A673 (cell line): ENCODE measurements around the gene RAPGEF2. TPM values are rescaled to one million over a fixed set of nuclear protein-coding genes. Genes with fewer than 3 reads are reported as not detected.

ENCODE experiments used
- BruUV-seq: library from RNA; stranded (reverse); fragments of 400-500 nt; replicated peaks from 2 replicates; lab custom pipeline; 2021; lab: Mats Ljungman, UMichigan
- CTCF ChIA-PET: fragments of 300-600 bp; sonication (Branson Sonifier 250); formaldehyde crosslinking; loops from one replicate; lab custom pipeline; 2022; ENCODE audit warnings: antibody characterized with exemption; lab: Charles Lee
- POLR2A ChIA-PET: fragments of 300-600 bp; sonication (Branson Sonifier 250); formaldehyde crosslinking; loops from one replicate; lab custom pipeline; 2022; ENCODE audit warnings: antibody characterized with exemption; ENCODE audit not compliant: low non-redundant PET; lab: Charles Lee
- DNase-seq: peaks from one replicate; pipeline ENCODE4 v3.0.0-alpha.2; 2015; ENCODE audit warnings: low spot score
- H3K27ac ChIP-seq: fragments of 200-600 bp; sonication (generic); 2 replicates; pipeline ENCODE4 v1.5.1; 2016; ENCODE audit warnings: mixed run types, low read depth, mild to moderate bottlenecking, mixed read lengths, antibody characterized with exemption, low read length; ENCODE audit not compliant: poor library complexity, severe bottlenecking
- H3K27me3 ChIP-seq: fragments of 200-600 bp; sonication (generic); replicated peaks from 2 replicates; pipeline ENCODE4 v1.6.1; 2017; ENCODE audit warnings: mixed run types, low read depth, mild to moderate bottlenecking, mixed read lengths, antibody characterized with exemption, low read length; ENCODE audit not compliant: insufficient read depth, poor library complexity
- H3K36me3 ChIP-seq: fragments of 200-600 bp; sonication (generic); 2 replicates; pipeline ENCODE4 v1.6.1; 2016; ENCODE audit warnings: mixed run types, mild to moderate bottlenecking, mixed read lengths, antibody characterized with exemption, low read length; ENCODE audit not compliant: insufficient read depth, poor library complexity, severe bottlenecking
- H3K4me1 ChIP-seq: fragments of 200-600 bp; sonication (generic); 2 replicates; pipeline ENCODE4 v1.6.1; 2017; ENCODE audit warnings: mixed run types, mild to moderate bottlenecking, mixed read lengths, antibody characterized with exemption, low read length; ENCODE audit not compliant: insufficient read depth, poor library complexity, severe bottlenecking
- H3K4me3 ChIP-seq: fragments of 200-600 bp; sonication (generic); 2 replicates; pipeline ENCODE4 v1.5.1; 2016; ENCODE audit warnings: low read depth, mixed run types, mild to moderate bottlenecking, mixed read lengths, low read length; ENCODE audit not compliant: poor library complexity, severe bottlenecking
- H3K9me3 ChIP-seq: fragments of 200-600 bp; sonication (generic); 2 replicates; pipeline ENCODE4 v1.6.1; 2016; ENCODE audit warnings: mixed run types, low read depth, mild to moderate bottlenecking, mixed read lengths, antibody characterized with exemption, low read length; ENCODE audit not compliant: poor library complexity, severe bottlenecking
- CTCF ChIP-seq: fragments of 300-800, 200-600 bp; sonication (generic); conservative IDR thresholded peaks from 2 replicates; pipeline ENCODE4 v1.5.1; 2017; ENCODE audit warnings: low read depth, mild to moderate bottlenecking, antibody characterized with exemption, low read length, moderate library complexity, mixed read lengths
- EZH2 ChIP-seq: fragments of 200-600 bp; sonication (generic); IDR thresholded peaks from 2 replicates; pipeline ENCODE4 v1.6.1; 2017; ENCODE audit warnings: borderline replicate concordance, low read depth, mild to moderate bottlenecking, mixed read lengths, antibody characterized with exemption, low read length; ENCODE audit not compliant: poor library complexity, severe bottlenecking
- intact Hi-C: fragments of 100-400 bp; cut with micrococcal nuclease; formaldehyde crosslinking; loops from one replicate; pipeline ENCODE4 v1.10.0; 2022; ENCODE audit not compliant: unreplicated experiment
- total RNA-seq: library from RNA; stranded (reverse); gene quantifications from 2 replicates; pipeline ENCODE4 v1.2.3, GENCODE V29; 2021

RAPGEF2 gene
- total RNA-seq, 1 experiment from 2014 or later, result 31.9 TPM

- no peaks in the 10 kb centered on the region for H3K9me3 ChIP-seq
- no peak overlapping the region for H3K4me3 ChIP-seq
- ChIA-PET POLR2A (interaction anchor here (0.6 kb wide), 2 partner anchors 92 to 428 kb away, joined by 4 to 5 read pairs; no protein-coding TSS in a partner anchor), CTCF (interaction anchor here (1.1 kb wide), 1 partner anchor 10 kb away, joined by 3 read pairs; no protein-coding TSS in a partner anchor)
- no TSS peak for BruUV-seq
- intact Hi-C loops, result loop anchor here (10.0 kb wide), 1 partner anchor 151 kb away; no protein-coding TSS in a partner anchor
- H3K36me3 ChIP-seq, result no peaks in the 10 kb centered on the region
- no peak for DNase-seq
- no peak for TF ChIP-seq EZH2
- TF ChIP-seq CTCF, result no peak
- no peaks in the 10 kb centered on the region for H3K27me3 ChIP-seq
- H3K4me1 ChIP-seq, result peaks cover 29% of the 10 kb centered on the region
- no peak overlapping the region for H3K27ac ChIP-seq
Measured at GRCh38 chr4:159293811-159294515, 191.1 kb downstream of the RAPGEF2 start.

DNA sequence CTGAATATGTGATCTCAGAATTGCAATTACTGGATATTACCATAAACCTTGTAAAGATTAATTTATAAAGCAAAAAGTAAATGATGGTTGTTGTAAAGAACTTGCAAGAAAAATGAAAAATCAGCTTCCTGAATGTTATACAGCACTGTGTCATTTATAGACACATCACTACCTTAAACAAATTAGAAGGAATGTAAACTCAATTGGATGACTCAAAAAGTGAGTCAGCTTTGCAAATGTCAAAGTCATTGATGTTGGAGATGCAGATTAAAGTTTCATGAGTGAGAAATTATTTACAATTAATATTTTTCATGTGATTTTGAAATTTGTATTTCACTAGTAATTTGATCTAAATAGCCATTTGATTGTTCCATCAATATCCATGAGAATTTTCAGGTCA, 193.2 kb downstream of the RAPGEF2 start:
- Histone ChIP-seq H3K4me3 (no peak overlapping the region), H3K9me3 (no peaks in the 10 kb centered on the region), H3K4me1 (peaks cover 23% of the 10 kb centered on the region), H3K27ac (no peak overlapping the region), H3K27me3 (no peaks in the 10 kb centered on the region), H3K36me3 (no peaks in the 10 kb centered on the region)
- CTCF ChIA-PET, result no interaction called here
- no peak for DNase-seq
- intact Hi-C loops, result loop anchor here (10.0 kb wide), 1 partner anchor 149 kb away; no protein-coding TSS in a partner anchor
- POLR2A ChIA-PET, result no interaction called here
- TF ChIP-seq CTCF, result no peak
- TF ChIP-seq EZH2, result no peak
- BruUV-seq, result no TSS peak

GRCh38 chr4:159297091-159297490, 194.2 kb downstream of the RAPGEF2 start:
- intact Hi-C loops, result loop anchor here (10.0 kb wide), 1 partner anchor 148 kb away; no protein-coding TSS in a partner anchor
- DNase-seq, result no peak
- Histone ChIP-seq H3K4me3 (no peak overlapping the region), H3K27me3 (no peaks in the 10 kb centered on the region), H3K9me3 (no peaks in the 10 kb centered on the region), H3K27ac (no peak overlapping the region), H3K4me1 (peaks cover 23% of the 10 kb centered on the region), H3K36me3 (no peaks in the 10 kb centered on the region)
- POLR2A ChIA-PET, result interaction anchor here (0.6 kb wide), 1 partner anchor 246 kb away, joined by 3 read pairs; no protein-coding TSS in a partner anchor
- TF ChIP-seq CTCF, result peak; percentile 44
- no peak for TF ChIP-seq EZH2
- no TSS peak for BruUV-seq
- CTCF ChIA-PET, result no interaction called here
